Measurements from ENCODE around the gene QPCTL.
"Not testable (repeated sequence)": the region's sequence is repeated elsewhere in the genome, so short reads cannot be mapped to it uniquely, and the experiment has no call there.

DNA sequence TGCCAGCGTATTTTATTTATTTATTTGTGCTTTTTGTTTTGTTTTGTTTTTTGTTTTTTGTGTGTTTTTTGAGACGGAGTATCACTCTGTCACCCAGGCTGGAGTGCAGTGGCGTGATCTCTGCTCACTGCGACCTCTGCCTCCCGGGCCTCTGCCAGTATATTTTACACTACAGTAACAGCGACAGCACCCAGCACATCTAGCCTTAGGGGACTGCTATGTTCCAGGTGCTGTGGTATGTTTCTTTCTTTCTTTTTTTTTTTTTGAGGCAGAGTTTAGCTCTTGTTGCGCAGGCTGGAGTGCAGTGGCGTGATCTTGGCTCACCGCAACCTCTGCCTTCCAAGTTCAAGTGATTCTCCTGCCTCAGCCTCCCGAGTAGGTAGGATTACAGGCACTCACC lies 59.0 kb downstream of the QPCTL start:
- TF ChIP-seq, protein P1, sequence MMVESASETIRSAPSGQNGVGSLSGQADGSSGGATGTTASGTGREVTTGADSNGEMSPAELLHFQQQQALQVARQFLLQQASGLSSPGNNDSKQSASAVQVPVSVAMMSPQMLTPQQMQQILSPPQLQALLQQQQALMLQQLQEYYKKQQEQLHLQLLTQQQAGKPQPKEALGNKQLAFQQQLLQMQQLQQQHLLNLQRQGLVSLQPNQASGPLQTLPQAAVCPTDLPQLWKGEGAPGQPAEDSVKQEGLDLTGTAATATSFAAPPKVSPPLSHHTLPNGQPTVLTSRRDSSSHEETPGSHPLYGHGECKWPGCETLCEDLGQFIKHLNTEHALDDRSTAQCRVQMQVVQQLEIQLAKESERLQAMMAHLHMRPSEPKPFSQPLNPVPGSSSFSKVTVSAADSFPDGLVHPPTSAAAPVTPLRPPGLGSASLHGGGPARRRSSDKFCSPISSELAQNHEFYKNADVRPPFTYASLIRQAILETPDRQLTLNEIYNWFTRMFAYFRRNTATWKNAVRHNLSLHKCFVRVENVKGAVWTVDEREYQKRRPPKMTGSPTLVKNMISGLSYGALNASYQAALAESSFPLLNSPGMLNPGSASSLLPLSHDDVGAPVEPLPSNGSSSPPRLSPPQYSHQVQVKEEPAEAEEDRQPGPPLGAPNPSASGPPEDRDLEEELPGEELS (CRISPR knock-in tag; IDR thresholded peaks at IDR 0.05; ENCODE audit: borderline replicate concordance) = not testable (repeated sequence)
- TF ChIP-seq MEF2D (tag; conservative IDR thresholded peaks at IDR 0.05; ENCODE audit: low read depth); ESRRA (IDR thresholded peaks at IDR 0.05; ENCODE audit: borderline replicate concordance, low read depth); HDGF (IDR thresholded peaks at IDR 0.05); ZBTB1 (CRISPR knock-in tag; IDR thresholded peaks at IDR 0.05; ENCODE audit: borderline replicate concordance, low read depth); NFE2L1 (tag; IDR thresholded peaks at IDR 0.05; ENCODE audit: borderline replicate concordance, low read depth): not testable (repeated sequence)
- TF ChIP-seq, protein P2, sequence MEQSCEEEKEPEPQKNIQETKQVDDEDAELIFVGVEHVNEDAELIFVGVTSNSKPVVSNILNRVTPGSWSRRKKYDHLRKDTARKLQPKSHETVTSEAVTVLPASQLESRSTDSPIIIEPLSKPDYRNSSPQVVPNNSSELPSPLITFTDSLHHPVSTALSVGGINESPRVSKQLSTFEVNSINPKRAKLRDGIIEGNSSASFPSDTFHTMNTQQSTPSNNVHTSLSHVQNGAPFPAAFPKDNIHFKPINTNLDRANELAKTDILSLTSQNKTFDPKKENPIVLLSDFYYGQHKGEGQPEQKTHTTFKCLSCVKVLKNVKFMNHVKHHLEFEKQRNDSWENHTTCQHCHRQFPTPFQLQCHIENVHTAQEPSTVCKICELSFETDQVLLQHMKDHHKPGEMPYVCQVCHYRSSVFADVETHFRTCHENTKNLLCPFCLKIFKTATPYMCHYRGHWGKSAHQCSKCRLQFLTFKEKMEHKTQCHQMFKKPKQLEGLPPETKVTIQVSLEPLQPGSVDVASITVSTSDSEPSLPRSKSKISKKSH (CRISPR knock-in tag; IDR thresholded peaks at IDR 0.05) = not testable (repeated sequence)

Data from K562 (cell line).